Thoracic aorta (tissue), 2 donors: ENCODE data around the gene IL15. TPM values are rescaled to one million over a fixed set of nuclear protein-coding genes. Genes with fewer than 3 reads are reported as not detected.
"Not testable (repeated sequence)": the region's sequence is repeated elsewhere in the genome, so short reads cannot be mapped to it uniquely, and the experiment has no call there.

Experiments
- ATAC-seq: fragments of 150-250 bp; one replicate; pipeline ENCODE4 v1.8.0; 2017; ENCODE audit warnings: low read depth; ENCODE audit not compliant: insufficient number of reproducible peaks, low FRiP score
- DNase-seq: peaks from one replicate; pipeline ENCODE4 v3.0.0-alpha.2; 2020; ENCODE audit warnings: low spot score
- H3K27ac ChIP-seq, 2 donors: fragments of 200-600 bp; sonication (generic); 1 replicate in 1 of 2; 2 replicates in 1 of 2; pipeline ENCODE4 v1.5.1; 2016; ENCODE audit warnings: mild to moderate bottlenecking in 2 of 2, moderate library complexity in 2 of 2
- H3K27me3 ChIP-seq: fragments of 200-600 bp; sonication (generic); replicated peaks from 2 replicates; pipeline ENCODE4 v1.6.0; 2016; ENCODE audit warnings: mild to moderate bottlenecking; ENCODE audit not compliant: insufficient read depth
- H3K36me3 ChIP-seq: fragments of 200-600 bp; sonication (generic); one replicate; pipeline ENCODE4 v1.5.1; 2016
- H3K4me1 ChIP-seq, 2 donors: fragments of 200-600 bp; sonication (generic); 1 replicate in 1 of 2; 2 replicates in 1 of 2; pipeline versions ENCODE4 v1.5.1 to v1.6.0; 2016; ENCODE audit warnings: low read depth in 2 of 2, mild to moderate bottlenecking in 1 of 2; ENCODE audit not compliant: control insufficient read depth in 1 of 2
- H3K4me3 ChIP-seq: fragments of 200-600 bp; sonication (generic); 2 replicates; pipeline ENCODE4 v1.5.1; 2016; ENCODE audit warnings: mild to moderate bottlenecking
- H3K9me3 ChIP-seq: fragments of 200-600 bp; sonication (generic); 2 replicates; pipeline ENCODE4 v1.5.1; 2016
- total RNA-seq, 2 donors: library from RNA; depleted of rRNA; stranded (reverse); fragments of >200 nt; gene quantifications; one replicate each; pipeline versions ENCODE4 v1.1.0 to v1.2.3, GENCODE V29; 2016
- TF ChIP-seq, protein P1 (sequence below): fragments of 200-600 bp; sonication (generic); IDR thresholded peaks from one replicate; pipeline ENCODE4 v1.5.1; 2019; ENCODE audit warnings: antibody characterized with exemption

IL15 gene
- total RNA-seq, 2 donors from 2014 or later, result 9.3 to 12.6 TPM

DNA sequence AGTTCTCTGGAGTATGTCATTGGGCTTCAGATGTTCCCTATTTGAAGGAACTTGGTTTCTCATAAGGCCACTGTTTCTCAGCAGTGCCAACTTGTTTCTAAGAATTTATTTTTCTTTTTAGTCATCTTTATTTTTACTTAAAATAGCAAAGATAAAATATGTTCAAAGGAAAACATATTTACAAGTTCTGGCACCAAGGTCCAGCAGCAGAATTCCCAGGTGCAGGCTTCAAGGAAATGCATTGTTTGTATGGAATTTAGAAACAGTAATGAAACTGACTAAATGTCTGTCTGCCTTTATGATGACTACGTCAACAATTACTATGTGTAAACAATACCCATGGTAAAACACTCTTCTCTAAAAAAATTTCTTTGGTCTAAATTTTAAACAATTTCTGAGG, 109.6 kb downstream of the IL15 start:
- Histone ChIP-seq H3K36me3 (no peaks in the 10 kb centered on the region), H3K4me1 (no peaks in the 10 kb centered on the region), H3K27me3 (no peaks in the 10 kb centered on the region), H3K27ac (no peak overlapping the region), H3K4me3 (no peak overlapping the region), H3K9me3 (peaks cover 4% of the 10 kb centered on the region)
- TF ChIP-seq, protein P1, sequence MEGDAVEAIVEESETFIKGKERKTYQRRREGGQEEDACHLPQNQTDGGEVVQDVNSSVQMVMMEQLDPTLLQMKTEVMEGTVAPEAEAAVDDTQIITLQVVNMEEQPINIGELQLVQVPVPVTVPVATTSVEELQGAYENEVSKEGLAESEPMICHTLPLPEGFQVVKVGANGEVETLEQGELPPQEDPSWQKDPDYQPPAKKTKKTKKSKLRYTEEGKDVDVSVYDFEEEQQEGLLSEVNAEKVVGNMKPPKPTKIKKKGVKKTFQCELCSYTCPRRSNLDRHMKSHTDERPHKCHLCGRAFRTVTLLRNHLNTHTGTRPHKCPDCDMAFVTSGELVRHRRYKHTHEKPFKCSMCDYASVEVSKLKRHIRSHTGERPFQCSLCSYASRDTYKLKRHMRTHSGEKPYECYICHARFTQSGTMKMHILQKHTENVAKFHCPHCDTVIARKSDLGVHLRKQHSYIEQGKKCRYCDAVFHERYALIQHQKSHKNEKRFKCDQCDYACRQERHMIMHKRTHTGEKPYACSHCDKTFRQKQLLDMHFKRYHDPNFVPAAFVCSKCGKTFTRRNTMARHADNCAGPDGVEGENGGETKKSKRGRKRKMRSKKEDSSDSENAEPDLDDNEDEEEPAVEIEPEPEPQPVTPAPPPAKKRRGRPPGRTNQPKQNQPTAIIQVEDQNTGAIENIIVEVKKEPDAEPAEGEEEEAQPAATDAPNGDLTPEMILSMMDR, result no peak
- no peak for DNase-seq
- no peak for ATAC-seq

DNA sequence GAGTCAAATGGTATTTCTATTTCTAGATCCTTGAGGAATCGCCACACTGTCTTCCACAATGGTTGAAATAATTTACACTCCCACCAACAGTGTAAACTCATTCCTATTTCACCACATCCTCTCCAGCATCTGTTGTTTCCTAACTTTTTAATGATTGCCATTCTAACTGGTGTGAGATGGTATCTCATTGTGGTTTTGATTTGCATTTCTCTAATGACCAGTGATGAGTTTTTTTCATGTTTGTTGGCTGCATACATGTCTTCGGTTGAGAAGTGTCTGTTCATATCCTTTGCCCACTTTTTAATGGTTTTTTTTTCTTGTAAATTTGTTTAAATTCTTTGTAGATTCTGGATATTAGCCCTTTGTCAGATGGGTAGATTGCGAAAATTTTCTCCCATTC, 115.4 kb downstream of the IL15 start:
- H3K4me1 ChIP-seq, H3K4me3 ChIP-seq, H3K36me3 ChIP-seq, H3K27ac ChIP-seq, ATAC-seq, H3K9me3 ChIP-seq, H3K27me3 ChIP-seq, DNase-seq: not testable (repeated sequence)

DNA sequence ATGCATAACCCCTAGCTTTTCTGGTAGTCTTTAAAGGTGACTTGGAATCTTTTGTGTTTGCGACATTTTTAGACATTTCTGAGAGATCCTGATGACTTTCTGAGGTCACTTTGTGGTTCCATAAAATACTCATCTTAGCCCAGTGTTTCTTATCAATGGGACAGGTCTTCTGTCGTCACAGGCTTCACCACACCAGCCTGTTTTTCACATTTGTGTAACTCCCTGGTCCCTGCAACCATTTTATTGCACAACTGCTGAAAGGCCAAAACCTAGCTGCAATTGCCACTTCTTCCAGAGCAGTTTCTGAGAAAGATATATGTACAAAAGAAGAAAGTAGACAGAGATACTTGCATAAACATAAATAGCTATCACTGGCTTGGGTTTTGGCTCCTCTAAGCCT, 120.9 kb downstream of the IL15 start:
- no peak overlapping the region for H3K4me3 ChIP-seq
- no peaks in the 10 kb centered on the region for H3K9me3 ChIP-seq
- H3K36me3 ChIP-seq, result no peaks in the 10 kb centered on the region
- DNase-seq (no peak), ATAC-seq (no peak)
- TF ChIP-seq, protein P1, result no peak
- H3K27ac ChIP-seq, result no peak overlapping the region
- no peaks in the 10 kb centered on the region for H3K27me3 ChIP-seq
- H3K4me1 ChIP-seq, result no peaks in the 10 kb centered on the region

DNA sequence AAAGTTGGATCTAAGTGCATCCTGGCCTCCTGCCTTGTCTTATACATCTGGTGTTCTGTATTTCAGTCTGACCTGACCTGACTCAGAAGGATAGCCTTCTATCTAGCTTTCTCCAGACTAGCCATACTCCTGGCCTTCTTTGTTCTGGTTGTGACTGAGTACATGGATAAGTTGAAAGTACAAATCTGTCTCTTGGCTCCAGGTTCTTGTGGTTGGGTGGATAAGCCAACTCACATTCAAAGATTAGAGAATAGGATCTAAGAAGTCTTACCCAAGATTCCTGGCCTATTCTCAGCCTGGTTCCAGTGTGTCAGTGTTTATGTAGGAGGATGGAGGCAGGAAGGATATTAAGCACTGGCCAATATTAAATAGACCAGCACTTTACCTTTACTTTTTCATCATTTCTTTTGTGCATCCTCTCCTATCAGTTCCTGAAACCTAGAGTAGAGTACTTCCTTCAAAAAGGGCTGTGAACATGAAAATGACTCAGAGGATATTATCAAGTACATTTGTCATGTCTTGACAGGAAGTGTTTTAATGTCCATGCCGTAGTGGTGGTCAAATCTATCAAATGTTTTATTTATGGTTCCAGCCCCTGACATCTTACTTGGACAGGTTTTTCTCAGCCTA, 123.5 kb downstream of the IL15 start:
- Histone ChIP-seq H3K27me3 (no peaks in the 10 kb centered on the region), H3K4me3 (no peak overlapping the region), H3K27ac (no peak overlapping the region), H3K9me3 (no peaks in the 10 kb centered on the region), H3K36me3 (no peaks in the 10 kb centered on the region), H3K4me1 (no peaks in the 10 kb centered on the region)
- ATAC-seq (no peak), DNase-seq (no peak)
- TF ChIP-seq, protein P1, result no peak

DNA sequence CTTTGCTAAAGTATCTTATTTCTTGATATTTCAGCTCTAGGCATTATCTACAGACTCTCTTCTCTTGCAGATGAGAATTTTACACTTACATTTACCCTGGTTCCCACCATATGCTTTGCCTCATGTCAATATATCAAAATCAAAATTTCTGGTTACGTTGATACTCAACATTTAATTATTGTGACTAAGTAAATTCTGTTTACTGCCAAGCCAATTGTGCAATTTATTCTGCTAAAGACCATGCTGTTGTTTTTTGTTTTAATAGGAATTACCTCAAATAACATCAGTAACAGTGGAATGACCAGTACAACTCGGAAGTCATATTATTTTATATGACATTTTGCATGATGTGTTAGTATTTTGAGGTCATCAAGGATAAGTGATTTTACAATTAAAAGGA, 125.5 kb downstream of the IL15 start:
- no peaks in the 10 kb centered on the region for H3K4me1 ChIP-seq
- H3K9me3 ChIP-seq, result no peaks in the 10 kb centered on the region
- no peak for DNase-seq
- no peak overlapping the region for H3K4me3 ChIP-seq
- H3K27me3 ChIP-seq, result no peaks in the 10 kb centered on the region
- TF ChIP-seq, protein P1, result no peak
- no peak overlapping the region for H3K27ac ChIP-seq
- H3K36me3 ChIP-seq, result no peaks in the 10 kb centered on the region
- ATAC-seq, result no peak

DNA sequence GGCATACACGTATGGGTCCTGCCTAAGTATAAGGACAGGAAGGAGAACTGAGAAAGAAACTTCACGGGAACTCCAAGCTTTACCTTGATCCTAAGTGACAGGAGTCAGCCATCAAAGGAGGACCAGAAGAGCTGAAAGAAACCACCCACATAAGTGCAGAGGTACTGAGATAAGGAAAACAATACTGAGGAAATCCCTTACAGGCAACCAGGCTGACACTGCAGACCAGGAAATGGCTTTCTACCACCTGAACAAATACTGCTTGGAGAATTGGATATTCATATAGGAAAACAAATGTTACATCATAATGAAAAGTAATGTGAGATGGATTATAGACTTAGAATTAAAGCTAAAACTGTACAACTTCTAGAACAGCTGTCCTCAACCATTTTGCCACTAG, 127.0 kb downstream of the IL15 start:
- ATAC-seq (no peak), DNase-seq (no peak)
- no peak overlapping the region for H3K4me3 ChIP-seq
- no peaks in the 10 kb centered on the region for H3K9me3 ChIP-seq
- no peaks in the 10 kb centered on the region for H3K4me1 ChIP-seq
- H3K36me3 ChIP-seq, result no peaks in the 10 kb centered on the region
- H3K27me3 ChIP-seq, result no peaks in the 10 kb centered on the region
- no peak overlapping the region for H3K27ac ChIP-seq
- TF ChIP-seq, protein P1, result no peak
